ENCODE data around the gene SLC43A2.

SLC43A2 gene

DNA sequence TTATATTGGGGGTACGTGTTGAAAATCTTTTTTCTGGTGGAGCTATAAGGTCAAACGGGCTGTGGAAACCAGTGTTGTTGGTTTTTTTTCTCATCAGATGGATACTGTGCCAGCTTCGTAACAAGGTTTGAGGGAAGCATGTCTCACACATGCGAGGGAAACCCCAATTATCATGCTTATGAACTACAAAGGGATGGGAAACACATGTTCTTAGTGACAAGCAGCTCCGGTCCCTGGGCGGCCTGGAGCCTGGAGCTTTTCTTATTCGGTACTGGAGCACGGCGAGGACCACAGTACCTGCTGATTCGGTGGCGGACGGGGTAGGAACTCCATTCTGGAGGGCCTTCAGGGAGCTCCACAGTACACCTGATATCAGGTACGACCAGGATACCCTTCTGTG lies 12.5 kb downstream of the SLC43A2 start:
- TF ChIP-seq TEAD4 (IDR thresholded peaks at IDR 0.05) (no peak), CEBPB (IDR thresholded peaks at IDR 0.05) (no peak), NFIC (IDR thresholded peaks at IDR 0.05) (no peak), FOXM1 (IDR thresholded peaks at IDR 0.05; ENCODE audit: borderline replicate concordance, low read depth) (no peak), YY1 (IDR thresholded peaks at IDR 0.05; ENCODE audit: low read depth) (no peak), TCF12 (IDR thresholded peaks at IDR 0.05; ENCODE audit: low read depth) (no peak), ZBTB7A (IDR thresholded peaks at IDR 0.05; ENCODE audit: low read depth) (no peak)
- TF ChIP-seq, protein P1, sequence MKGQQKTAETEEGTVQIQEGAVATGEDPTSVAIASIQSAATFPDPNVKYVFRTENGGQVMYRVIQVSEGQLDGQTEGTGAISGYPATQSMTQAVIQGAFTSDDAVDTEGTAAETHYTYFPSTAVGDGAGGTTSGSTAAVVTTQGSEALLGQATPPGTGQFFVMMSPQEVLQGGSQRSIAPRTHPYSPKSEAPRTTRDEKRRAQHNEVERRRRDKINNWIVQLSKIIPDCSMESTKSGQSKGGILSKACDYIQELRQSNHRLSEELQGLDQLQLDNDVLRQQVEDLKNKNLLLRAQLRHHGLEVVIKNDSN (IDR thresholded peaks at IDR 0.05), result no peak
- TF ChIP-seq, protein P2, sequence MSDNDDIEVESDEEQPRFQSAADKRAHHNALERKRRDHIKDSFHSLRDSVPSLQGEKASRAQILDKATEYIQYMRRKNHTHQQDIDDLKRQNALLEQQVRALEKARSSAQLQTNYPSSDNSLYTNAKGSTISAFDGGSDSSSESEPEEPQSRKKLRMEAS (IDR thresholded peaks at IDR 0.05), result no peak

GRCh38 chr17:1612400-1612799 lies 16.2 kb downstream of the SLC43A2 start:
- TF ChIP-seq EGR1 (IDR thresholded peaks at IDR 0.05) (no peak), RAD21 (IDR thresholded peaks at IDR 0.05; ENCODE audit: low read depth) (no peak), FOXM1 (IDR thresholded peaks at IDR 0.05; ENCODE audit: borderline replicate concordance, low read depth) (no peak), REST (IDR thresholded peaks at IDR 0.05; ENCODE audit: low read depth) (no peak), CEBPB (IDR thresholded peaks at IDR 0.05) (no peak), ZBTB7A (IDR thresholded peaks at IDR 0.05; ENCODE audit: low read depth) (no peak), NFIC (IDR thresholded peaks at IDR 0.05) (no peak), TEAD4 (IDR thresholded peaks at IDR 0.05) (no peak), TCF12 (IDR thresholded peaks at IDR 0.05; ENCODE audit: low read depth) (no peak), EP300 (IDR thresholded peaks at IDR 0.05; ENCODE audit: borderline replicate concordance) (no peak), TAF1 (IDR thresholded peaks at IDR 0.05; ENCODE audit: low read depth) (no peak), CREB1 (IDR thresholded peaks at IDR 0.05; ENCODE audit: low read depth) (no peak), YY1 (IDR thresholded peaks at IDR 0.05; ENCODE audit: low read depth) (no peak)
- TF ChIP-seq, protein P2 (IDR thresholded peaks at IDR 0.05), result no peak
- TF ChIP-seq, protein P1 (IDR thresholded peaks at IDR 0.05), result no peak

DNA sequence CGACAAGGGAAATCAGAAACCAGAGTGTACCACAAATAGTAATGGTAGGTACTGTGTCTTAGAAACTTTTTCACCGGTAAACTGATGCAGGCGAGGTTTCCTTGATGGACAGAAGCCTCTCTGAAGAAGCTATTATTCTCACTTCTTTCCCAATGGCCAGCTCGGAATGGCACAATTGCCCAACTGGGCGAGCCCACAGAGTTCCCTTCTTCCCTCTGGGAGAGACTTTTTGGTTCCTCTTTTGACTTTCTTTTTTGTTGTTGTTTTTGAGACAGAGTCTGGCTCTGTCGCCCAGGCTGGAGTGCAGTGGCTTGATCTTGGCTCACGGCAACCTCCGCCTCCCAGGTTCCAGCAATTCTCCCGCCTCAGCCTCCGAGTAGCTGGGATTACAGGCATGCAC lies 16.9 kb downstream of the SLC43A2 start:
- no peak for TF ChIP-seq YY1 (IDR thresholded peaks at IDR 0.05; ENCODE audit: low read depth)
- TF ChIP-seq CREB1 (IDR thresholded peaks at IDR 0.05; ENCODE audit: low read depth), result no peak
- no peak for TF ChIP-seq TAF1 (IDR thresholded peaks at IDR 0.05; ENCODE audit: low read depth)
- no peak for TF ChIP-seq TEAD4 (IDR thresholded peaks at IDR 0.05)
- TF ChIP-seq, protein P1 (IDR thresholded peaks at IDR 0.05), result no peak

- TF ChIP-seq, protein P1 (IDR thresholded peaks at IDR 0.05), result no peak
These were observed 20.0 kb downstream of the SLC43A2 start for GRCh38 chr17:1608676-1609075.

DNA sequence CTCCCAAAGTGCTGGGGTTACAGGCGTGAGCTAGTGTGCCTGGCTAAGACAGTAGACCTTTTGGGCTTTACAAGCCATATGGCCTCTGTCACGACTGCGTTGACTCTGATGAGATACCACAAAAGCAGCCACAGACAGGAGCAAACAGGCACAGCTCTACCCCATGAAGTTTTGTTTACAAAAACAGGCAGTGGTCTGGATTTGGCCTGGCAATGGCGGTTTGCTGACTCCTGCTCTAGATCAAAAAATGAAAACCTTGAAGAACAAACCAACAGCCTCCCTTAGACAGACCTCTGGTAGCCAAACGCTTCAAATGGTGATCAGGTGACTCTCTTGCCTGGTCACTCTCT lies 20.7 kb downstream of the SLC43A2 start:
- TF ChIP-seq TAF1 (IDR thresholded peaks at IDR 0.05; ENCODE audit: low read depth) (no peak), TCF12 (IDR thresholded peaks at IDR 0.05; ENCODE audit: low read depth) (no peak), TEAD4 (IDR thresholded peaks at IDR 0.05) (no peak), RAD21 (IDR thresholded peaks at IDR 0.05; ENCODE audit: low read depth) (no peak), YY1 (IDR thresholded peaks at IDR 0.05; ENCODE audit: low read depth) (no peak), REST (IDR thresholded peaks at IDR 0.05; ENCODE audit: low read depth) (no peak), CEBPB (IDR thresholded peaks at IDR 0.05) (no peak), NFIC (IDR thresholded peaks at IDR 0.05) (no peak), ZBTB7A (IDR thresholded peaks at IDR 0.05; ENCODE audit: low read depth) (no peak), EGR1 (IDR thresholded peaks at IDR 0.05) (no peak), FOXM1 (IDR thresholded peaks at IDR 0.05; ENCODE audit: borderline replicate concordance, low read depth) (no peak), EP300 (IDR thresholded peaks at IDR 0.05; ENCODE audit: borderline replicate concordance) (no peak)
- TF ChIP-seq, protein P2 (IDR thresholded peaks at IDR 0.05), result no peak
- TF ChIP-seq, protein P1 (IDR thresholded peaks at IDR 0.05), result no peak
